Measurements from ENCODE around the gene COL18A1.
A peak's percentile ranks its signal among the peaks of the same experiment; 100 is the strongest.

The COL18A1 gene

DNA sequence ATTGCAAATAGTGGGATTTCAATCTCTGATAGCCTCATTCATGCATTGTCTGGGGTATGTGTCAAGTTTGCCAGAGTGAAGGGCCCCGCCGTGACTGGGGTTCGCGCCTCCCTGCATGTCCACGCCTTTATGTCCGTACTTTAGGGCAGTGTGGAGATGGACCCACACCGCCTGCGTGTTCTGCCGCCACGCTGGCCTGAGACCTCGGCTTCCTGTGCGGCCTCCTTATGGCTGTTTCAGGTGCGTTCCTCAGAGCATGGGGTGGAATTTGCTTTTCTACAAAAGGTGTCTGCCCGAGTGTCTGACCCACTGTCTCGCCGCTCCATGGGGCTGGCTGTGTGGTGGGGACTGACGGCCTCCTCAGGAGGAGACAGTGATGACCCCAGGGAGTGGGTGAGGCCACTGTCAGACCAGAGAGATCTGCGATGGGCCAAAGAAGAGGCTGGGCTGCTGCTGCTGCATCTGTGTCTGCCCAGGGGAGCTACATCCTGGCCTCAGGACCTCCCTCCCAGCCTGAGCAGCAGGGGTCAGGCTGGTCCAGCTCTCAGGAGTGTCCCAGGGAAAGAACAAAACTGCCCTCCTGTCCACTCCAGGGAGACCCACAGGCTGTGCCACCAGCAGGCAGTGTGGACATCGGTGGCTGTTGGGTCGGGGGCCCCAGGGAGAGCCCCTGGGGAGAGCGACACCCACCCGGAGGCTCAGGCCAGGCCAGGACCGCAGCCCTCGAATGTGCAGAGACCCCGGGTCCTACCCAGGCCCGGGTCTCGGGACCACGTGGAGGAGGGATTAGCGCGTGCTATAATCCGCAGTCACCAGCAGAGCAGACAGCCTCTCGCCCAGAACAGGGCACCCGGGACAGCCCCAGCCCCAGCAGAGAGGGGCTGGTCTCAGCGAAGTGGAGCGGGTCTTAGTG, 147.1 kb downstream of the COL18A1 start:
- no peaks in the 10 kb centered on the region for H3K9me3 ChIP-seq (ENCODE audit: control insufficient read depth in 2 of 2, low read length in 2 of 2)
- no peak overlapping the region for H3K27ac ChIP-seq (ENCODE audit: low read length)
- H3K4me3 ChIP-seq (ENCODE audit: low read length in 2 of 2) = no peak overlapping the region
- H3K9ac ChIP-seq (ENCODE audit: low read length in 2 of 2) = no peak overlapping the region
- H3K36me3 ChIP-seq (ENCODE audit: control insufficient read depth in 2 of 2, insufficient read depth in 2 of 2, low read length in 2 of 2) = no peaks in the 10 kb centered on the region
- peaks cover 0 to 6% of the 10 kb centered on the region in 2 donors for H3K27me3 ChIP-seq (ENCODE audit: control insufficient read depth in 1 of 2, insufficient read depth in 2 of 2, low read length in 2 of 2)
- H3K4me1 ChIP-seq (ENCODE audit: control insufficient read depth, insufficient read depth, low read length) = peaks cover 7% of the 10 kb centered on the region

DNA sequence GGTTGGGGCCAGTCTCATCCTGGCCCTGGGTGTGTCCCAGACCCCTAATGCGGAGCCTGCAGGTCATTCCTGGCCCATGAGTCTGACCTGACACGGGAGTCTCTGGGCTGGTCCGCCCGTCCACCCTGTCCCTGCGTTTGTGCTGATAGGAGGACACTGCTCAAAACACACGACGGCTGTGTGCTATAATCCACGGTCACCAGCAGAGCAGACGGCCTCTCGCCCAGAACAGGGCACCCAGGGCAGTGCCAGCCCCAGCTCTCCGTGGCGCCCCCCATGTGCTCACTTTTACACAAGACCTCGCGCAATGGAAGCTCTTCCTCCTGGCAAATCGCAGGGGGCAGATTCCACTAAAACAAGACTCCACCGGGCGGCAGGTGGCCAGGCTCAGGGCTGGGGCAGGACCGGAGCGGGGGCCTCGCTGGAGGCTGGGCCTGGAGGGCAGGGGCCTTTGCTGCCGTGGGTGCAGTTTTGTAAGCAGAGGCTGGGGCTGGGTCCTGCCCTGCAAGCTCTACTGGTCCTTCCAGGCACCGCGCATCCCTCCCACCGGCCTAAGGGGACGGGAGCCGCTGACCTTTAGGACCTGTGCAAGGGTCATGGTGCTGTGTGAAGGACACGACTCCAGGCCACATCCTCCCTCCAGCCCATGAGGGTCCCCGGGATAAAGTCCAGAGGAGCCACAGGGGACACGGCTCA, 147.9 kb downstream of the COL18A1 start:
- Histone ChIP-seq H3K27me3 (ENCODE audit: control insufficient read depth in 1 of 2, insufficient read depth in 2 of 2, low read length in 2 of 2) (peaks cover 0 to 6% of the 10 kb centered on the region in 2 donors), H3K4me3 (ENCODE audit: low read length in 2 of 2) (no peak overlapping the region), H3K36me3 (ENCODE audit: control insufficient read depth in 2 of 2, insufficient read depth in 2 of 2, low read length in 2 of 2) (no peaks in the 10 kb centered on the region), H3K27ac (ENCODE audit: low read length) (no peak overlapping the region), H3K9ac (ENCODE audit: low read length in 2 of 2) (no peak overlapping the region), H3K4me1 (ENCODE audit: control insufficient read depth, insufficient read depth, low read length) (peaks cover 7% of the 10 kb centered on the region), H3K9me3 (ENCODE audit: control insufficient read depth in 2 of 2, low read length in 2 of 2) (no peaks in the 10 kb centered on the region)

DNA sequence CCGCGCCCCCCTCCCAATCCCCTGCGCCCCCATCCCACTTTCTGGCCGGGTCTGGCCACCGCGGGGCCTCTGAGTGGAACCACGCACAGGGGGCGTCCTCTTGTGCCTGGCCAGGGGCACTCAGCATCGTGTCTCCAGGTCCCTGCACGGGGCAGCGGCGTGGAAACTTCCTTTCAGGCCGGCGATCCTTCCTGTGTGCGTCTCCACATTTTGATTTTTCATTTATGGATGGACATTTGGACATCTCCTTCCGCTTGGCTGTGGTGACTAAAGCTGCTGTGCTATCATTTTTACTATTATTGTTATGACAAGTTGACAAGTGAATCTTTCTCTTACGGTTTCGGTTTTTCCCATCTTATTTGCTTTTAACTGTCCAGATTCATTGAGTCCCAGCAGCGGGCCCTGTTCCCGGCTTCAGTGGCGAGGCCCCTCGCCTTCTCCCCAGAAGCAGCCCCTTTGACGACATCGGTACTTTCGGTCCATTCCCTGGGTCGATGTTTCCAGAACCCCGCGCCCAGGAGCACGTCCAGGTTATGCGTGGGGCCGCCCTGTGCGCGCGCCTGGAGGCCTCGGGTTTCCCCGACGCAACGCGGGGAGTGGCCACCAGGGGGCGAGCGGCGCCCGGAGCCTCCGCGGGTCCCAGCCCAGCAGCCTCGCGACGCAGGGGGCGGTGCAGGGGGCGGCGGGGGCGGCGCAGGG, 149.7 kb downstream of the COL18A1 start:
- Histone ChIP-seq H3K4me1 (ENCODE audit: control insufficient read depth, insufficient read depth, low read length) (peaks cover 5% of the 10 kb centered on the region), H3K9me3 (ENCODE audit: control insufficient read depth in 2 of 2, low read length in 2 of 2) (no peaks in the 10 kb centered on the region), H3K27ac (ENCODE audit: low read length) (no peak overlapping the region), H3K4me3 (ENCODE audit: low read length in 2 of 2) (peak overlapping the region; percentile 79 to 83), H3K9ac (ENCODE audit: low read length in 2 of 2) (peak overlapping the region; percentile 76 to 78), H3K27me3 (ENCODE audit: control insufficient read depth in 1 of 2, insufficient read depth in 2 of 2, low read length in 2 of 2) (peaks cover 0 to 3% of the 10 kb centered on the region in 2 donors), H3K36me3 (ENCODE audit: control insufficient read depth in 2 of 2, insufficient read depth in 2 of 2, low read length in 2 of 2) (no peaks in the 10 kb centered on the region)

DNA sequence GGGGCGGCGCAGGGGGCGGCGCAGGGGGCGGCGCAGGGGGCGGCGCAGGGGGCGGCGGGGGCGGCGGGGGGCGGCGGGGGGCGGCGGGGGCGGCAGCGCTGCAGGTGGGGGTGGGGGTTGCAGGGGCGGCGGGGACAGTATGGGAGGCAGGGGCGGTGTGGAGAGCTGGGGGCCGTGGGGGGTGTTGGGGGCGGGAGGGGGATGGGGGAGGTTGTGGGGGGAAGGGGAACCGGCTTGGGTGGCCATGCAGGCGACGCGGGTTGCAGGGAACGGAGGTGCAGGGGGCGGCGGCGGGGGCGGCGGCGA, 150.2 kb downstream of the COL18A1 start:
- Histone ChIP-seq H3K4me3 (ENCODE audit: low read length in 2 of 2) (no peak overlapping the region), H3K27me3 (ENCODE audit: control insufficient read depth in 1 of 2, insufficient read depth in 2 of 2, low read length in 2 of 2) (no peaks in the 10 kb centered on the region), H3K9ac (ENCODE audit: low read length in 2 of 2) (no peak overlapping the region)

DNA sequence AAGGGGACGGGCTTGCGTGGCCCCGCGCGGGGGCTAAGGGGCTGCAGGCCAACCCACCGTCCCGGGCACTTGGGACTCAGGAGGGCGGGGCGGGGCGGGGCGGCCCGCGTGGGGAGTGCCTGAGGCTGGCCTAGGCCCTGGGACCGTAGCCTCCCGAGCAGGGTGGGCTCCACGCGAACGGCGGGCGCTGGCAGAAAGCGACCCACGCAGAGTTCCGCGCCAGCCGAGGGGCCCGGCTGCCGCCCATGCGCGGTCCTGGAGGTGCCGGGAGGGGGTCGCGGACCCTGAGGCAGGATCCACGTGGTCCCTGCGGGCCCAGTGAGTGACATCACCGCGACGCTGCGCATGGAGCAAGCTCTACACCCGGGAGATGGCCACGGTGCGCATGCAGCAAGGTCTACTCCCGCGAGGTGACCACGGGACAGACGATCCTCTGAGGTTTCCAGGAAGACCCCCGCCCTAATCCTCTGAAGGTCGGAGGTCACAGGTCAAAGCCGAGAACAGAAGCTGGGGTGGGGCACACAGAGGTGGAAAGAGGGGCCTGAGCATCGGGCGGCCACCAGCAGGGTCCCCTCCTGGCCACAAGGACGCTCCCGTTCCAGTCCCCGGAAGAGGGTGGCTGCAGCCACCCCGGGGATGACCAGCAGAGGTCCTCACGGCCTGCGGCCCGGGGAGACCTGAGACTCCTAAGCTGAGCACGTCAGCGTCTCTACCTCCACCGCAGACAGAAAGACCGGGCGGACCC, 150.8 kb downstream of the COL18A1 start:
- Histone ChIP-seq H3K27ac (ENCODE audit: low read length) (peak overlapping the region; percentile 55), H3K27me3 (ENCODE audit: control insufficient read depth in 1 of 2, insufficient read depth in 2 of 2, low read length in 2 of 2) (no peaks in the 10 kb centered on the region), H3K36me3 (ENCODE audit: control insufficient read depth in 2 of 2, insufficient read depth in 2 of 2, low read length in 2 of 2) (no peaks in the 10 kb centered on the region), H3K4me1 (ENCODE audit: control insufficient read depth, insufficient read depth, low read length) (peaks cover 5% of the 10 kb centered on the region), H3K9me3 (ENCODE audit: control insufficient read depth in 2 of 2, low read length in 2 of 2) (no peaks in the 10 kb centered on the region), H3K9ac (ENCODE audit: low read length in 2 of 2) (peak overlapping the region; percentile 29 to 62), H3K4me3 (ENCODE audit: low read length in 2 of 2) (peak overlapping the region; percentile 43 to 68)

More for the DNA sequence above, 150.2 kb downstream of the COL18A1 start:
- H3K27ac ChIP-seq (ENCODE audit: low read length) = no peak overlapping the region
- no peaks in the 10 kb centered on the region for H3K36me3 ChIP-seq (ENCODE audit: control insufficient read depth in 2 of 2, insufficient read depth in 2 of 2, low read length in 2 of 2)
- H3K9me3 ChIP-seq (ENCODE audit: control insufficient read depth in 2 of 2, low read length in 2 of 2) = no peaks in the 10 kb centered on the region
- H3K4me1 ChIP-seq (ENCODE audit: control insufficient read depth, insufficient read depth, low read length) = peaks cover 5% of the 10 kb centered on the region

DNA sequence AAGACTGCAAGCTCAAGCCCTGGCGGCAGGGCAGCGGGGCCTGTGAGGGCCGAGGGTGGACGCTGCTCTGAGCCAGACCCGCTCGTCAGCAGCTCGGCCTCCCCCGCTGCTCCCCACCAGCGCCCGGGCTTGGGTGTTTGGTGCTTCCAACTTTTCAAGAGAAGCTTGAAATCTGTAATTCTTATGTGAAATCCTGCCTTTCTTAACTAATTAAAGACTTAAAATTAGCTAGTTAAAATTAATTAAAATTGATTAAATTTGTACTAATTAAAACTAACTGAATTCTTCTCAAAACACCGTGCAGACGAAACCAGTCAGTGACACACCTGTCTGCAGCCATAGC, 151.3 kb downstream of the COL18A1 start:
- Histone ChIP-seq H3K4me3 (ENCODE audit: low read length in 2 of 2) (peak overlapping the region in 1 of 2 donors; percentile 68), H3K9ac (ENCODE audit: low read length in 2 of 2) (no peak overlapping the region), H3K4me1 (ENCODE audit: control insufficient read depth, insufficient read depth, low read length) (peaks cover 5% of the 10 kb centered on the region), H3K27ac (ENCODE audit: low read length) (peak overlapping the region; percentile 55), H3K9me3 (ENCODE audit: control insufficient read depth in 2 of 2, low read length in 2 of 2) (no peaks in the 10 kb centered on the region), H3K36me3 (ENCODE audit: control insufficient read depth in 2 of 2, insufficient read depth in 2 of 2, low read length in 2 of 2) (no peaks in the 10 kb centered on the region), H3K27me3 (ENCODE audit: control insufficient read depth in 1 of 2, insufficient read depth in 2 of 2, low read length in 2 of 2) (no peaks in the 10 kb centered on the region)

DNA sequence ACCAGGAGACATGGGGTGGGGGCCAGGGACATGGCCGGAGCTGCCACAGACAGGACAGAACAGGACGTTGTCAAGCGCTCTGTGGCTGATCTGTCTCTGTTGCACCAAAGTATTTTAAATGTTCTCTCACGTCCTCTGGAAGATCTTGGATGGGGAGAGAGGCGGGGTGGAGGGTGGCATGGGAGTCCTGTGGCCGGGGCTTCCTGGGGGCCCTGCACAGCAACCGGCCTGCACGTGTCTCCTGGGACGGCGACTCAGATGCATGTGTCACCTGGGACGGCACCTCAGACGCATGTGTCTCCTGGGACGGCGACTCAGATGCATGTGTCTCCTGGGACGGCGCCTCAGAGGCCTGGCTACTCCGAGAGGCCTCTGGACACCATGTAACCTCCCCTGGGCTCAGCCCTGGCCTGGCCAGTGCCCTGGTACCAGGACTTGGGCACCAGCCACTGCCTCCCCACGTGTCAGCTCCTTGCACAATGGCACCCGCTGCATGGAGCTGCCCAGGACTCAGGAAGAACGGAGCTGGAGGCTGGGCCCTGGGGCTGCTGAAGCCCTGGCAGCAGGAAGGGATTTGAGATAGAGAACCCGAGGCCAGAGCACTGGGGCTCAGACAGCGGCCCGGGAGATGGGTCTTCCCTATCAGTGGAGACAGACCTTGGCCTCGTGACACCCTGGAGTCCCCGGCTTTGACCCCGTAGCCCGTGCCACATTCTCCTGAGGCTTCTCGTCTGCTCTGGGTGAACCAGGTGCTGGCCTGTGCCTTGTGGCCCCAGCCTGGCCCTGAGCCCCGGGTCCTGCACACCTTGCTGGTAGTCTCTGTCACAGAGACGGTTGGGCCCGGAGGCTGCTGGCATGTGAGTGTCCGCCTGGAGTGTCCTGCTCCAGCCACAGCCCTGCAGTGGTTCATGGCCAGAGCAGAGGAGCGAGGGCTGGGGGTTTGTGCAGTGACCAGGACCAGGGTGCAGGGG, 152.0 kb downstream of the COL18A1 start:
- no peak overlapping the region for H3K27ac ChIP-seq (ENCODE audit: low read length)
- peaks cover 5% of the 10 kb centered on the region for H3K4me1 ChIP-seq (ENCODE audit: control insufficient read depth, insufficient read depth, low read length)
- H3K36me3 ChIP-seq (ENCODE audit: control insufficient read depth in 2 of 2, insufficient read depth in 2 of 2, low read length in 2 of 2) = no peaks in the 10 kb centered on the region
- H3K4me3 ChIP-seq (ENCODE audit: low read length in 2 of 2) = no peak overlapping the region
- no peaks in the 10 kb centered on the region for H3K9me3 ChIP-seq (ENCODE audit: control insufficient read depth in 2 of 2, low read length in 2 of 2)
- no peaks in the 10 kb centered on the region for H3K27me3 ChIP-seq (ENCODE audit: control insufficient read depth in 1 of 2, insufficient read depth in 2 of 2, low read length in 2 of 2)
- no peak overlapping the region for H3K9ac ChIP-seq (ENCODE audit: low read length in 2 of 2)

DNA sequence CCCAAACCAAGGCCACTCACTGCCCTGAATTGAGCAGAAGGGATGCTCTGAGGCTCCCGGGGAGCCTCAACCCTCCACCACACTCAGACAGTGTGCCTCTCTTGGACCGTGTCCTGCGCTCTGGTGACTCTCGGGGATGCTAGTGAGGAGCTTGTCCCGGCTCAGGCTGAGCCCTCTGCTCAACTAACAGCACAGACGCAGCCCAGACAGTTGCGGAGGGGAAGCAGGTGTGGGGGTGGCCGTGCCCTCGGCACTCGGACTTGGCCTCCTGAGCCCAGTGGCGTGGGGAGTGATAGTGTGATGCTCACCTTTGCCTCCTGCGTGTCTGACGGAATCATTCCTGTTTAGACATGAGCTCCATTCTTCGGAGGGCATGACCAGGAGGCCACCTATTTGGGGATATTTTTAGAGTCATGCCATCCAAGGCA, 152.7 kb downstream of the COL18A1 start:
- no peak overlapping the region for H3K9ac ChIP-seq (ENCODE audit: low read length in 2 of 2)
- H3K4me3 ChIP-seq (ENCODE audit: low read length in 2 of 2) = no peak overlapping the region
- H3K9me3 ChIP-seq (ENCODE audit: control insufficient read depth in 2 of 2, low read length in 2 of 2) = peaks cover 1 to 2% of the 10 kb centered on the region in 2 donors
- H3K27ac ChIP-seq (ENCODE audit: low read length) = no peak overlapping the region
- H3K36me3 ChIP-seq (ENCODE audit: control insufficient read depth in 2 of 2, insufficient read depth in 2 of 2, low read length in 2 of 2) = no peaks in the 10 kb centered on the region
- peaks cover 6% of the 10 kb centered on the region for H3K4me1 ChIP-seq (ENCODE audit: control insufficient read depth, insufficient read depth, low read length)
- no peaks in the 10 kb centered on the region for H3K27me3 ChIP-seq (ENCODE audit: control insufficient read depth in 1 of 2, insufficient read depth in 2 of 2, low read length in 2 of 2)

DNA sequence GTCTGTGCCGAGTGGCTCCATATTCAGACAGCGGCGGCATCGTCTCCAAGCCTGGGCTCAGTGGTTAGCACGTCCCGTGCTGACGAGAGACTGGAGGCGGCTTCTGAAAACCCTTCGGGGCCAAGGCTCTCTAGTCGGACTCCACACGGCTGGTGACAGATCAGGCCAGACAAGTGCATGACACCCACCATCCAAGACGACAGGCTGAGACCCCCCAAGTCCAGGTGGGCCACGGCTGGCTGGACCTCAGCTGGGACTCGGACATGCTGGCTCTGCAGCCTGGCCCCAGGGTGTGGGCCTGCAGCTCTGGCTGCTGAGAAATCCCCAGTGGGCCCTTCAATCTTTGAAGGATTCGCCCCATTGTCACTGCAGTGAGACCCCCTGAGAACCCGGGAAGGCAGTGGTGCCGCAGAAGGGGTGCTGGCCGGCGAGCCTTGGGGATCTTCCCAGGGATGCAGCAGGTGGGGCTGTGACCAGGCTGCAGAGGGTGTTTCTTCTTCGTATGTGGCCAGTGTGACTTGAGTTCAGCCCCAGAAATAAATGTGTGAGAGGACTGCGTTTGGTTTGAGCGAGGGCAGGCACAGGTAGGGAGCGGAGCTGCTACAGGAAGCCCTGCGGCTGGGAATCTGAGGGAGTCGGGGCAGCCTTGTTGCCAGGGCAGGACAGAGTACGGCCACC, 153.2 kb downstream of the COL18A1 start:
- Histone ChIP-seq H3K9ac (ENCODE audit: low read length in 2 of 2) (no peak overlapping the region), H3K4me1 (ENCODE audit: control insufficient read depth, insufficient read depth, low read length) (peaks cover 6% of the 10 kb centered on the region), H3K36me3 (ENCODE audit: control insufficient read depth in 2 of 2, insufficient read depth in 2 of 2, low read length in 2 of 2) (no peaks in the 10 kb centered on the region), H3K4me3 (ENCODE audit: low read length in 2 of 2) (no peak overlapping the region), H3K9me3 (ENCODE audit: control insufficient read depth in 2 of 2, low read length in 2 of 2) (peaks cover 4 to 6% of the 10 kb centered on the region in 2 donors), H3K27ac (ENCODE audit: low read length) (no peak overlapping the region), H3K27me3 (ENCODE audit: control insufficient read depth in 1 of 2, insufficient read depth in 2 of 2, low read length in 2 of 2) (no peaks in the 10 kb centered on the region)

Measured in stomach smooth muscle (tissue), 2 donors.